Suprapubic skin (tissue), 4 donors: ENCODE data around the gene PSG4.
"Not testable (repeated sequence)": the region's sequence is repeated elsewhere in the genome, so short reads cannot be mapped to it uniquely, and the experiment has no call there.

Source experiments
- CTCF ChIP-seq, 2 donors: fragments of 200-600 bp in 1 of 2; fragments of 450-650 bp in 1 of 2; sonication (generic) in 1 of 2; IDR thresholded peaks; one replicate each; pipeline ENCODE4 v1.5.1; 2016 to 2019; ENCODE audit warnings: antibody characterized with exemption in 2 of 2, mild to moderate bottlenecking in 1 of 2, moderate library complexity in 1 of 2
- POLR2A ChIP-seq, 2 donors: fragments of 450-650 bp; IDR thresholded peaks; one replicate each; pipeline ENCODE4 v1.6.1; 2017; ENCODE audit warnings: antibody characterized with exemption in 2 of 2, mild to moderate bottlenecking in 2 of 2, moderate library complexity in 2 of 2
- POLR2AphosphoS5 ChIP-seq, 3 donors: sonication (generic); formaldehyde crosslinking; IDR thresholded peaks; one replicate each; pipeline ENCODE4 v1.6.1; 2017; ENCODE audit warnings: antibody characterized with exemption in 3 of 3

GRCh38 chr19:43215881-43216280, 10.4 kb upstream of the PSG4 start:
- not testable (repeated sequence) for TF ChIP-seq CTCF, POLR2AphosphoS5, POLR2A (IDR thresholded peaks at IDR 0.05)
